CD4-positive, alpha-beta T cell (primary cell): ENCODE results near the gene C1orf167. TPM values are rescaled to one million over a fixed set of nuclear protein-coding genes. Genes with fewer than 3 reads are reported as not detected.

Experiments used
- ATAC-seq: fragments of 200-7000 bp; cut with Tn5 transposase; one replicate; pipeline ENCODE4 v1.10.0; 2022; ENCODE audit warnings: mild to moderate bottlenecking; ENCODE audit not compliant: poor library complexity
- CTCF ChIA-PET: fragments of 350-600 bp; sonication (Branson Sonifier 250); formaldehyde crosslinking; loops from one replicate; lab custom pipeline; 2021; ENCODE audit warnings: antibody characterized with exemption, inconsistent platforms; lab: Charles Lee
- POLR2A ChIA-PET: fragments of 350-600 bp; sonication (Branson Sonifier 250); formaldehyde crosslinking; loops from one replicate; lab custom pipeline; 2021; ENCODE audit warnings: antibody characterized with exemption, inconsistent platforms; lab: Charles Lee
- DNase-seq, 14 experiments: peaks; one replicate each; pipeline ENCODE4 v3.0.0-alpha.2; 2013 to 2020; ENCODE audit warnings: mixed read lengths in 2 of 14
- H3K27ac ChIP-seq, 2 donors: one replicate each; pipeline versions ENCODE4 v1.5.1 to v1.7.0; 2013; ENCODE audit warnings: low read length in 2 of 2, low read depth in 1 of 2, mild to moderate bottlenecking in 1 of 2
- H3K27me3 ChIP-seq, 2 experiments: 1 replicate in 1 of 2; 2 replicates in 1 of 2; pipeline versions ENCODE4 v1.6.1 to v1.7.0; 2013; ENCODE audit warnings: low read length in 2 of 2, control low read depth in 1 of 2, mild to moderate bottlenecking in 1 of 2, moderate library complexity in 1 of 2; ENCODE audit not compliant: insufficient read depth in 2 of 2, control insufficient read depth in 1 of 2
- H3K36me3 ChIP-seq: one replicate; pipeline ENCODE4 v1.6.1; 2013; ENCODE audit warnings: low read length, control low read depth; ENCODE audit not compliant: insufficient read depth
- H3K4me1 ChIP-seq: one replicate; pipeline ENCODE4 v1.6.1; 2013; ENCODE audit warnings: low read length, control low read depth; ENCODE audit not compliant: insufficient read depth
- H3K4me3 ChIP-seq: one replicate; pipeline ENCODE4 v1.5.1; 2013; ENCODE audit warnings: mild to moderate bottlenecking, low read length, moderate library complexity
- H3K9me3 ChIP-seq, 2 experiments: 1 replicate in 1 of 2; 2 replicates in 1 of 2; pipeline versions ENCODE4 v1.6.1 to v1.7.0; 2013; ENCODE audit warnings: low read length in 2 of 2, mild to moderate bottlenecking in 2 of 2, control low read depth in 1 of 2, moderate library complexity in 1 of 2; ENCODE audit not compliant: control insufficient read depth in 1 of 2, insufficient read depth in 1 of 2
- H3K27ac Mint-ChIP-seq: one replicate; pipeline ENCODE4 v1.8.0; 2020; ENCODE audit warnings: mixed read lengths
- H3K27me3 Mint-ChIP-seq: one replicate; pipeline ENCODE4 v1.8.0; 2021; ENCODE audit warnings: mixed read lengths
- H3K36me3 Mint-ChIP-seq: one replicate; pipeline ENCODE4 v1.8.0; 2021; ENCODE audit warnings: low read depth, mixed read lengths
- H3K4me1 Mint-ChIP-seq: one replicate; pipeline ENCODE4 v1.8.0; 2021; ENCODE audit warnings: low read depth, mixed read lengths
- H3K4me3 Mint-ChIP-seq: one replicate; pipeline ENCODE4 v1.8.0; 2020; ENCODE audit warnings: mild to moderate bottlenecking, mixed read lengths
- H3K9me3 Mint-ChIP-seq: one replicate; pipeline ENCODE4 v1.8.0; 2020; ENCODE audit warnings: mixed read lengths
- CTCF ChIP-seq: fragments of 200-600 bp; IDR thresholded peaks from one replicate; pipeline ENCODE4 v1.8.0; 2022; ENCODE audit warnings: antibody characterized with exemption, mild to moderate bottlenecking
- intact Hi-C, 2 experiments: fragments of 100-400 bp; cut with DNase I in 1 of 2; cut with micrococcal nuclease in 1 of 2; formaldehyde crosslinking; loops; one replicate each; pipeline versions ENCODE4 v1.15.1 to v1.9.0; 2023 to 2025; cut with DNase I, micrococcal nuclease
- total RNA-seq, 174 experiments: library from RNA in 2 of 174; stranded (reverse) in 2 of 174; gene quantifications; one replicate each; pipeline ENCODE4 v1.2.3 and lab custom pipeline; 2021 to 2026

The C1orf167 gene
- total RNA-seq, 2 experiments from 2014 or later = not detected

- Mint-ChIP-seq H3K36me3 (no peaks in the 10 kb centered on the region), H3K27ac (no peak overlapping the region), H3K4me3 (no peak overlapping the region), H3K4me1 (no peaks in the 10 kb centered on the region), H3K27me3 (peaks cover 8% of the 10 kb centered on the region), H3K9me3 (no peaks in the 10 kb centered on the region)
- intact Hi-C loops = no loop called here
- ATAC-seq (no peak), DNase-seq (peak in 1 of 14 experiments; percentile 8)
- Histone ChIP-seq H3K27me3 (peaks cover 5% of the 10 kb centered on the region in 2 experiments), H3K4me3 (no peak overlapping the region), H3K4me1 (no peaks in the 10 kb centered on the region), H3K27ac (no peak overlapping the region), H3K36me3 (no peaks in the 10 kb centered on the region), H3K9me3 (no peaks in the 10 kb centered on the region)
- no peak for TF ChIP-seq CTCF
- ChIA-PET POLR2A (no interaction called here), CTCF (no interaction called here)
These were observed 6.1 kb downstream of the C1orf167 start for GRCh38 chr1:11767922-11768704.

DNA sequence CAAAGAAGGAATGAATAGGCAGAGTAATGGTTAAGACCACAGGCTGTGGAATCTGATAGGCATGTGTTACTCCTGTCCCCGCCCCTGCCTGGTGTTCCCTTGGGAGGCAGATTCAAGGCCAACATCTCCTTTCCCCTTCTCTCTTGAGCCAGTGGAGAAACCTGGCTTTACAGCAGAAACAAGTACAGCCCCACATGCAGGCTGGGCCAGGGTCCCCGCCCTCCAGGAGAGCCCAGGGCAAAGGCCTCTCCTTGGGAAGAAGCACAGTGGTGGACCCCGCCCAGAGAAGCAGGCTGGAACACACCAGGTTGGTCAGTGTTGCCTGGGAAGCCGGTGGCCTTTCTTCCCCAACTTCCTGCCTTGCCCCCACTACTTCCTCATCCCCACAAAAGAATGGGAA, 6.8 kb downstream of the C1orf167 start:
- no peak overlapping the region for H3K27ac ChIP-seq
- Mint-ChIP-seq H3K4me3 (no peak overlapping the region), H3K27ac (no peak overlapping the region), H3K27me3 (peaks cover 2% of the 10 kb centered on the region), H3K4me1 (no peaks in the 10 kb centered on the region), H3K9me3 (no peaks in the 10 kb centered on the region), H3K36me3 (no peaks in the 10 kb centered on the region)
- ChIA-PET POLR2A (no interaction called here), CTCF (no interaction called here)
- ATAC-seq = no peak
- no peaks in the 10 kb centered on the region for H3K9me3 ChIP-seq
- TF ChIP-seq CTCF = no peak
- no peak overlapping the region for H3K4me3 ChIP-seq
- no peak for DNase-seq
- peaks cover under 1 to 3% of the 10 kb centered on the region in 2 experiments for H3K27me3 ChIP-seq
- no peaks in the 10 kb centered on the region for H3K4me1 ChIP-seq
- no peaks in the 10 kb centered on the region for H3K36me3 ChIP-seq
- intact Hi-C loops = no loop called here

GRCh38 chr1:11769274-11769673, 7.3 kb downstream of the C1orf167 start:
- no peaks in the 10 kb centered on the region for H3K4me1 ChIP-seq
- no peaks in the 10 kb centered on the region for H3K9me3 Mint-ChIP-seq
- intact Hi-C loops = no loop called here
- no peaks in the 10 kb centered on the region for H3K36me3 Mint-ChIP-seq
- no peaks in the 10 kb centered on the region for H3K27me3 ChIP-seq
- no peak for DNase-seq
- TF ChIP-seq CTCF = no peak
- CTCF ChIA-PET = no interaction called here
- no peaks in the 10 kb centered on the region for H3K36me3 ChIP-seq
- no peak overlapping the region for H3K27ac ChIP-seq
- no peak for ATAC-seq
- no peak overlapping the region for H3K4me3 ChIP-seq
- H3K27ac Mint-ChIP-seq = no peak overlapping the region
- H3K4me3 Mint-ChIP-seq = no peak overlapping the region
- POLR2A ChIA-PET = no interaction called here
- H3K4me1 Mint-ChIP-seq = no peaks in the 10 kb centered on the region
- no peaks in the 10 kb centered on the region for H3K27me3 Mint-ChIP-seq
- no peaks in the 10 kb centered on the region for H3K9me3 ChIP-seq
